Endothelial cell of umbilical vein (primary cell): ENCODE measurements around the gene KCTD21. TPM values are rescaled to one million over a fixed set of nuclear protein-coding genes. Genes with fewer than 3 reads are reported as not detected.

Source experiments
- BruUV-seq: library from RNA; stranded (reverse); fragments of 400-500 nt; replicated peaks from 2 replicates; lab custom pipeline; 2021; lab: Mats Ljungman, UMichigan
- CTCF ChIA-PET: fragments of 300-600, 350-600 bp; sonication (Branson Sonifier 250); formaldehyde crosslinking; loops from one replicate; lab custom pipeline; 2021; ENCODE audit warnings: antibody characterized with exemption, inconsistent platforms; lab: Charles Lee
- POLR2A ChIA-PET: fragments of 300-600, 350-600 bp; sonication (Branson Sonifier 250); formaldehyde crosslinking; loops from one replicate; lab custom pipeline; 2021; ENCODE audit warnings: antibody characterized with exemption, inconsistent platforms; lab: Charles Lee
- DNase-seq: peaks from one replicate; pipeline ENCODE4 v3.0.0-alpha.2; 2011; ENCODE audit warnings: low read depth, low spot score
- FAIRE-seq: peaks from 2 replicates; lab custom pipeline; 2011; peaks lifted over from hg19 to GRCh38; lab: Jason Lieb, UNC
- H2AFZ ChIP-seq: 2 replicates; pipeline ENCODE4 v1.6.0; 2012; ENCODE audit warnings: low read depth, low read length, control low read depth, inconsistent platforms
- H3K27ac ChIP-seq: 2 replicates; pipeline ENCODE4 v1.5.1; 2011; ENCODE audit warnings: low read depth, mild to moderate bottlenecking, control low read depth, low read length, moderate library complexity; ENCODE audit not compliant: insufficient read depth
- H3K27me3 ChIP-seq, 2 experiments: 2 replicates each; pipeline versions ENCODE4 v1.6.0 to v1.6.1; 2011; ENCODE audit warnings: low read length in 2 of 2, mixed read lengths in 1 of 2; ENCODE audit not compliant: control insufficient read depth in 2 of 2, insufficient read depth in 2 of 2
- H3K36me3 ChIP-seq, 2 experiments: 2 replicates in 1 of 2; 3 replicates in 1 of 2; pipeline ENCODE4 v1.5.1; 2011; ENCODE audit warnings: low read length in 2 of 2, mild to moderate bottlenecking in 1 of 2, moderate library complexity in 1 of 2; ENCODE audit not compliant: control insufficient read depth in 2 of 2, insufficient read depth in 2 of 2; ENCODE audit errors: extremely low read depth in 1 of 2
- H3K4me1 ChIP-seq: 3 replicates; pipeline ENCODE4 v1.5.1; 2011; ENCODE audit warnings: mild to moderate bottlenecking, low read length; ENCODE audit not compliant: control insufficient read depth, insufficient read depth; ENCODE audit errors: extremely low read depth
- H3K4me2 ChIP-seq: 2 replicates; pipeline ENCODE4 v1.6.1; 2011; ENCODE audit warnings: low read length, control low read depth, mixed read lengths; ENCODE audit not compliant: insufficient read depth
- H3K4me3 ChIP-seq, 3 experiments: fragments of 200-600 bp in 1 of 3; sonication (generic), shearing (Covaris generic) in 1 of 3; replicated peaks in 1 of 3; 2 replicates each; pipeline ENCODE4 v1.5.1; 2011 to 2016; ENCODE audit warnings: control low read depth in 3 of 3, low read length in 3 of 3, mild to moderate bottlenecking in 2 of 3, inconsistent platforms in 1 of 3, low read depth in 1 of 3, moderate library complexity in 1 of 3; ENCODE audit not compliant: insufficient read depth in 1 of 3
- H3K79me2 ChIP-seq: 2 replicates; pipeline ENCODE4 v1.6.0; 2012; ENCODE audit warnings: low read length, inconsistent platforms; ENCODE audit not compliant: control insufficient read depth, insufficient read depth
- H3K9ac ChIP-seq: replicated peaks from 2 replicates; pipeline ENCODE3; 2011; ENCODE audit warnings: low read length, control low read depth; ENCODE audit not compliant: insufficient read depth; ENCODE audit errors: extremely low read depth
- H3K9me1 ChIP-seq: replicated peaks from 3 replicates; pipeline ENCODE4 v1.6.0; 2011; ENCODE audit warnings: mild to moderate bottlenecking, low read length; ENCODE audit not compliant: control insufficient read depth, insufficient read depth; ENCODE audit errors: extremely low read depth
- H3K9me3 ChIP-seq: replicated peaks from 2 replicates; pipeline ENCODE4 v1.5.1; 2012; ENCODE audit warnings: low read length, inconsistent platforms; ENCODE audit not compliant: control insufficient read depth, insufficient read depth
- H4K20me1 ChIP-seq: replicated peaks from 2 replicates; pipeline ENCODE3; 2011; ENCODE audit warnings: mild to moderate bottlenecking, low read length; ENCODE audit not compliant: control insufficient read depth, insufficient read depth; ENCODE audit errors: extremely low read depth
- EZH2 ChIP-seq: IDR thresholded peaks from 2 replicates; pipeline ENCODE4 v1.6.1; 2012; ENCODE audit warnings: borderline replicate concordance, low read depth, mild to moderate bottlenecking, moderate library complexity, low read length, inconsistent platforms; ENCODE audit not compliant: severe bottlenecking
- FOS ChIP-seq: IDR thresholded peaks from 2 replicates; pipeline ENCODE4 v1.6.1; 2011; ENCODE audit warnings: mild to moderate bottlenecking, low read length, moderate library complexity, borderline replicate concordance; ENCODE audit not compliant: insufficient read depth
- GATA2 ChIP-seq: IDR thresholded peaks from 2 replicates; pipeline ENCODE4 v1.7.0; 2011; ENCODE audit warnings: low read depth, mild to moderate bottlenecking, moderate library complexity, mixed read lengths, low read length; ENCODE audit not compliant: insufficient read length, insufficient read depth
- JUN ChIP-seq: IDR thresholded peaks from 2 replicates; pipeline ENCODE4 v1.6.1; 2011; ENCODE audit warnings: borderline replicate concordance, low read depth; ENCODE audit not compliant: insufficient read length, insufficient read depth
- MYC ChIP-seq: IDR thresholded peaks from one replicate; pipeline ENCODE4 v1.6.1; 2011; ENCODE audit warnings: mild to moderate bottlenecking, low read depth, low read length
- POLR2A ChIP-seq: IDR thresholded peaks from 2 replicates; pipeline ENCODE4 v1.6.1; 2012; ENCODE audit warnings: low read depth, mild to moderate bottlenecking, control low read depth, low read length
- POLR2AphosphoS5 ChIP-seq: IDR thresholded peaks from 2 replicates; pipeline ENCODE4 v1.6.1; 2012; ENCODE audit warnings: low read depth, mild to moderate bottlenecking, control low read depth, low read length, moderate library complexity; ENCODE audit not compliant: insufficient read depth
- dilution Hi-C: fragments of 300-500 bp; cut with MboI; formaldehyde crosslinking; loops from one replicate; pipeline ENCODE4 v1.15.0; 2019; ENCODE audit warnings: low sequenced_read_pairs; ENCODE audit not compliant: extremely low pct_ligation_motif_present
- intact Hi-C: fragments of 100-400 bp; cut with micrococcal nuclease; formaldehyde crosslinking; loops from one replicate; pipeline ENCODE4 v1.10.0; 2022
- polyA plus RNA-seq, 4 experiments: library from polyadenylated mRNA; depleted of rRNA in 3 of 4; stranded (reverse) in 3 of 4; unstranded in 1 of 4; fragments of >200 nt; gene quantifications; 2 replicates each; pipeline versions ENCODE4 v1.2.1 to v1.2.3, GENCODE V29; 2011 to 2012; ENCODE audit warnings: missing spikeins in 1 of 4
- total RNA-seq: library from RNA; stranded (reverse); gene quantifications from 2 replicates; pipeline ENCODE4 v1.2.3, GENCODE V29; 2021
- TF ChIP-seq, protein P1 (sequence below), 2 donors: IDR thresholded peaks; 1 replicate in 1 of 2; 2 replicates in 1 of 2; pipeline ENCODE4 v1.5.1; 2011; ENCODE audit warnings: low read length in 2 of 2, mild to moderate bottlenecking in 2 of 2, moderate library complexity in 2 of 2, control low read depth in 1 of 2, inconsistent platforms in 1 of 2, low read depth in 1 of 2; ENCODE audit not compliant: insufficient read depth in 1 of 2; ENCODE audit errors: extremely low read depth in 1 of 2
- TF ChIP-seq, protein P2 (sequence below): IDR thresholded peaks from 2 replicates; pipeline ENCODE4 v1.6.1; 2011; ENCODE audit not compliant: insufficient read depth, insufficient read length

KCTD21 gene
- total and polyA plus RNA-seq, 2 donors (not counting 3 experiments of a cell fraction or from before 2014, with no cell fraction given): 8.5 to 11.9 TPM

DNA sequence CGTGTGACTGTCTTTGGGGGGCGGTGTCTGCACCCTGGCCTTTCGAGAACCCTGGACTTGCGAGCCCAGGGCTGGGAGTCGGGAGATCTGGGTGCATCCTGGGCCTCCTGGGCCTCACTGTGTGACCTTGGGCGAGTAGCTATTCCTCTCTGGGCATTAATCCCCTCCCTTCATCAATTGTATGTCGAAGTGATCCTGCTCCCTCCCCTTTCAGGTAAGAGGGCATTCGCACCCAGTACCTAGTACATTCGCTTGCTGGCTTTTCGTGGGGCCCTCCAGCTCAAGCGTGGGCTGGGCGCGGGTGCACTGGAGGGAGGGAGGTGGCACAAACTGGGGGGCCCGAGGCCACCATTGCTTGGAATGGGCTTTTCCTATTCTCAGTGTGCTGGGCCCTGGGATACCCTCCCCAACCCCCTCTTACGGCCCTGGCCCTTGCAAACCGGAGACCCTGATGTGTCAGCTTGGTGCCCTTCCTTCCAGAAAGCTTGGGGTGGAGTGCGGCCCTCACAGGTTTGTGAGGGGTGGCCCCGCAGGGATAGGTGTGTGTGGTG is 823 bp upstream of the KCTD21 start:
- H4K20me1 ChIP-seq: no peaks in the 10 kb centered on the region
- H3K4me1 ChIP-seq: peaks cover 42% of the 10 kb centered on the region
- peaks cover 31% of the 10 kb centered on the region for H3K79me2 ChIP-seq
- BruUV-seq: TSS peak; percentile 25
- no peaks in the 10 kb centered on the region for H3K27me3 ChIP-seq
- POLR2A ChIA-PET: interaction anchor here (0.9 to 1.5 kb wide), 2 partner anchors 50 to 229 kb away, joined by 3 to 5 read pairs; partner anchors contain the start of gene ALG8
- dilution Hi-C loops: no loop called here
- H3K27ac ChIP-seq: no peak overlapping the region
- peak overlapping the region; percentile 59 for H3K9ac ChIP-seq
- peak overlapping the region; percentile 96 for H2AFZ ChIP-seq
- no peak for FAIRE-seq
- TF ChIP-seq MYC: no peak
- TF ChIP-seq GATA2: no peak
- TF ChIP-seq, protein P1, sequence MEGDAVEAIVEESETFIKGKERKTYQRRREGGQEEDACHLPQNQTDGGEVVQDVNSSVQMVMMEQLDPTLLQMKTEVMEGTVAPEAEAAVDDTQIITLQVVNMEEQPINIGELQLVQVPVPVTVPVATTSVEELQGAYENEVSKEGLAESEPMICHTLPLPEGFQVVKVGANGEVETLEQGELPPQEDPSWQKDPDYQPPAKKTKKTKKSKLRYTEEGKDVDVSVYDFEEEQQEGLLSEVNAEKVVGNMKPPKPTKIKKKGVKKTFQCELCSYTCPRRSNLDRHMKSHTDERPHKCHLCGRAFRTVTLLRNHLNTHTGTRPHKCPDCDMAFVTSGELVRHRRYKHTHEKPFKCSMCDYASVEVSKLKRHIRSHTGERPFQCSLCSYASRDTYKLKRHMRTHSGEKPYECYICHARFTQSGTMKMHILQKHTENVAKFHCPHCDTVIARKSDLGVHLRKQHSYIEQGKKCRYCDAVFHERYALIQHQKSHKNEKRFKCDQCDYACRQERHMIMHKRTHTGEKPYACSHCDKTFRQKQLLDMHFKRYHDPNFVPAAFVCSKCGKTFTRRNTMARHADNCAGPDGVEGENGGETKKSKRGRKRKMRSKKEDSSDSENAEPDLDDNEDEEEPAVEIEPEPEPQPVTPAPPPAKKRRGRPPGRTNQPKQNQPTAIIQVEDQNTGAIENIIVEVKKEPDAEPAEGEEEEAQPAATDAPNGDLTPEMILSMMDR (IDR thresholded peaks at IDR 0.05; ENCODE audit: extremely low read depth in 1 of 2, insufficient read depth in 1 of 2, low read depth in 1 of 2, low read length in 2 of 2): no peak
- no peak for TF ChIP-seq EZH2
- TF ChIP-seq JUN: no peak
- TF ChIP-seq FOS: no peak
- no peak for TF ChIP-seq POLR2A
- no peak for TF ChIP-seq POLR2AphosphoS5
- TF ChIP-seq, protein P2, sequence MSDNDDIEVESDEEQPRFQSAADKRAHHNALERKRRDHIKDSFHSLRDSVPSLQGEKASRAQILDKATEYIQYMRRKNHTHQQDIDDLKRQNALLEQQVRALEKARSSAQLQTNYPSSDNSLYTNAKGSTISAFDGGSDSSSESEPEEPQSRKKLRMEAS: no peak
- H3K9me1 ChIP-seq: no peaks in the 10 kb centered on the region
- H3K9me3 ChIP-seq: no peaks in the 10 kb centered on the region
- peak overlapping the region; percentile 87 for H3K4me2 ChIP-seq
- DNase-seq: no peak
- no peaks in the 10 kb centered on the region for H3K36me3 ChIP-seq
- intact Hi-C loops: loop anchor here (2.0 kb wide), 3 partner anchors 110 to 236 kb away; partner anchors contain the start of genes GAB2 and NDUFC2
- H3K4me3 ChIP-seq: peak overlapping the region; percentile 68 to 81 (median 71)
- CTCF ChIA-PET: interaction anchor here (1.1 to 3.0 kb wide), 4 partner anchors 11 to 375 kb away, joined by 3 to 15 read pairs (median 6); partner anchors contain the start of gene ALG8
